ENCODE data around the gene PCDH7.

PCDH7 gene

GRCh38 chr4:30725562-30725961 is 5.4 kb downstream of the PCDH7 start:
- DNase-seq (ENCODE audit: low read depth in 1 of 2, low spot score in 1 of 2), result no peak

DNA sequence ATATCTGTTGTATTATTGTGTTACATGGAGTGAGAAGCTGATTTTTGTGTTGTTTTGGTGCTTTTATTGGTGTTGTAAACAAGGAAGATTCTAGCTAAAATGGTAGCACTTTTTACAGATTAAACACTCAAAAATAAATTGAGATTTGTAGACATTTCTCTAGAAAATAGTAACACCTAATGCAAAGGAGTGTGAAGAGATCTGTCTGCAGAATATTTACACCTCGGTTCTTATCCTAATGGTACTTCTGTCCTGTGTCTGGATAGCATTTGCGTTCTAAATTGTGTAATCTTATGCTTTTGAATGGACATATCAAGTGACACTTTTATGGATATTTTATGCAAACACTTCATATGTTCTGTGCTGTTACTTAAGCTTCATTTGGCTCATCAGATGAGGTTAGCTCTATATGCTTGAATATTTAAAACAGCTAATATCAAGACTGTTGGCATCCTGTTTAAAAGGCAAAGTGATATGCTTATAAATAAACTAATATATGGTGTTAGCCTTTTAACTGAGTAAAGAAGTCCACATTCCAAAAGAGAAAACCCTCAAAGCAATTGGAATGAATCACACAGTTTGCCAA is 6.0 kb downstream of the PCDH7 start:
- no peak for DNase-seq (ENCODE audit: low read depth in 1 of 2, low spot score in 1 of 2)

GRCh38 chr4:30727409-30727808 is 7.2 kb downstream of the PCDH7 start:
- no peak for DNase-seq (ENCODE audit: low read depth in 1 of 2, low spot score in 1 of 2)

GRCh38 chr4:30728311-30728710 is 8.1 kb downstream of the PCDH7 start:
- no peak for DNase-seq (ENCODE audit: low read depth in 1 of 2, low spot score in 1 of 2)

DNA sequence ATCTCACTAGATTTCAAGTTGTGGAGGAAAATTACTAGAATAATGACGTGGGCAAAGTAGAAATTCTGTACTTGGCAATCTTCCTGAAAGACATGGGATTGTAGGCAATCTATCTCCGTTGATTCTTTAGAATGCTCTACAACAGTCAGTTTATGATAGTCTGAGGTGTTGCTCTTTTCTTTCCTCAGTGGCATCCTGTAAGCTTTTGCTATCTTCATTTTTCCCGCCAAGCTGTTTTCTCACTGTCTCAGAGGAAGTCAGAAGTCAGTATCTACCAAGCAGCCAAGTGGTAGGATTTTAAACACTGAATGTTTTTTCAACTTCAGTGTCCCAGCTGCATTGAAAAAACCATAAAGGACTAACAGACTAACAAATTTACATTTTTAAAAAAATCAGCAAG is 23.7 kb downstream of the PCDH7 start:
- no peak for DNase-seq (ENCODE audit: low read depth in 1 of 2, low spot score in 1 of 2)

DNA sequence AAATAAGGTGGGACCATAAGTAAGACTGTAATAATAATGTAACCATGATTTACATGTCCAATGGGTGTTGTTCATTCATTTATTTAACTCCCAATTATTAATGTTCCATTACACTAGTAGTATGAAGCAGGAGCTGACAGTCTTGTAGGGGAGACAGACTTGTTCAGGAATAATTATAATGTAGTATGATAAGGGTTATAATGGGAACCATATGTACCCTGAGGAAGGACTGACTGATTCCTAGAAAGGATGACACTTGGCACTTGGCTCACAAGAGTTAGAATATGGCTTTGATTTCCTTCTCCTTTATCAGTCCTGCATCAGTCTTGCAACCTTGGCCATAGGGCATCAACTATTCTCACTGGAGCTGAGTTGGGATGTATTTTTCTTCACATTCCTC is 24.2 kb downstream of the PCDH7 start:
- DNase-seq (ENCODE audit: low read depth in 1 of 2, low spot score in 1 of 2), result no peak

GRCh38 chr4:30744957-30745640 is 24.9 kb downstream of the PCDH7 start:
- no peak for DNase-seq (ENCODE audit: low read depth in 1 of 2, low spot score in 1 of 2)

DNA sequence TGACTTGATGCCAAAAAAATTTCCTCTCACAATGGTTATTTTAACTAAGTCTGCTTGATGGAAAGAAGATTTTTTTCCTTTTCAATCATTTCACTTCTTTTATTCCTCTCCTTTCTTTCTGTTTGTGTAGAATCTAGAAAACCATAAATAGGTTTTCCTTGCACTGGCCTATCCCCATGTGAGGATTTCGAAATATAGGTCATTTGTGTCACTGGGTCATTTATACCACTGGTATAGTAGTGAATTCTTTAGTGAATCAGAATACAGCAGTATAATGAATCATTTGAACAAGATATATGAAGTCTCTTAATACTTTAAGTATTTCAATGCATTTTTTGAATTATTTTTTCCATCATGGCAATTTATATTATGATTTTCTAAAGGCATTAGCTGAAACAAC is 26.6 kb downstream of the PCDH7 start:
- DNase-seq (ENCODE audit: low read depth in 1 of 2, low spot score in 1 of 2), result no peak

GRCh38 chr4:30753316-30753715 is 33.1 kb downstream of the PCDH7 start:
- no peak for DNase-seq (ENCODE audit: low read depth in 1 of 2, low spot score in 1 of 2)

DNA sequence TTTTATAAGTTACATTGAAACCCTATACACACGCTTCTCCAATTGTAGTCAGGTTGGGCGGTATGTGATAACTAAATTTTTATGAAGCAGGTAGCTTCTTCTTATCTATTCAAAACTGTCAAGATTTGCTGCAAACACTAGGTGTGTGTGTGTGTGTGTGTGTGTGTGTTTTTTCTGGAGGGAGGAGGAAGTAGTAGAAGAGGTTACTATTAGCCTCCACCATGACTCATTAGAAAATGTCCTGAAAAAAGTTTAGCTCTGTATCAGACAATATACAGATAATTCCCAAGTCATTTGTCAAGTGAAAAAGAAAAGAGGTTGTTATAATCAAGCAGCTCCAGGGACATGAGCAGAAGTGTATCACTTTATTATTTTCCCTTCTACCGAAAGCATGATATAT is 33.9 kb downstream of the PCDH7 start:
- DNase-seq (ENCODE audit: low read depth in 1 of 2, low spot score in 1 of 2), result no peak

GRCh38 chr4:30755346-30755745 is 35.2 kb downstream of the PCDH7 start:
- DNase-seq (ENCODE audit: low read depth in 1 of 2, low spot score in 1 of 2), result no peak

GRCh38 chr4:30756553-30756952 is 36.4 kb downstream of the PCDH7 start:
- no peak for DNase-seq (ENCODE audit: low read depth in 1 of 2, low spot score in 1 of 2)

DNA sequence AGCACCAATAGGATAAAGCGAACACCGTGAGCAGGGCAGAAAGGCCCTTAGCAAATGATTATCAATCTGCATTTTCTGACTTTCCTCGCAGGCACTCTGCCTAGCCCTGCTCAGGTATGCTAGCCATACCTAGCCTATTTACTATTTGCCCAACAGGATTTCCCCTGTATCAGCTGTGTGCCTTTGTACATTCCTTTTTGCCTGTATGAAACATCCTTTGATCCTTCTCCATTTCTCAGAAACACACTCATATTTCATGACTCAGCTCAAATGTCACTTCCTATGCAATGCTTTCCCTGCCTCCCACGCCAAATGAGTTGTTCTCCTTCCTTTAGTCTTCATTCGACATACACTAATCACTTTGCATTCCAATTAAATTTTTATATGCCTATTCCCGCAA is 37.2 kb downstream of the PCDH7 start:
- DNase-seq (ENCODE audit: low read depth in 1 of 2, low spot score in 1 of 2), result no peak

GRCh38 chr4:30760551-30760950 is 40.4 kb downstream of the PCDH7 start:
- DNase-seq (ENCODE audit: low read depth in 1 of 2, low spot score in 1 of 2), result no peak

DNA sequence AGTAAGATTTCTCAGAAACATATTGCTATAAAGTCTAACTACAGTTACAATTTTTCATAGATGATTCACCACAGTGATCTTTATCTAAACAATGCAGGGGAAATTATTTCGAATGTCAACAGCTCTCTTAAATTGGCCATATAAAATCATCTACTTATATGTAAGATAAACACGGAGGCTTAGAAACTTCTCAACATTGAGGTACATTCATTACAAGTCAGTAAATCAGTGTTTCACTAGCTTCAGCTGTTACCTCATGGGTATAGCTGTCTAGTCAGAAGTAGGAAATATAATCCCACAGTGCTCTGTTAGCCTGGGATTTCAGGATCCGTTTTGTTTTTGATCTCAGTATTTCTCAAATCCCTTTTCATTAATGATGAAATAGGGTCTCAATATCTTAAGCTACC is 43.2 kb downstream of the PCDH7 start:
- DNase-seq (ENCODE audit: low read depth in 1 of 2, low spot score in 1 of 2), result no peak

DNA sequence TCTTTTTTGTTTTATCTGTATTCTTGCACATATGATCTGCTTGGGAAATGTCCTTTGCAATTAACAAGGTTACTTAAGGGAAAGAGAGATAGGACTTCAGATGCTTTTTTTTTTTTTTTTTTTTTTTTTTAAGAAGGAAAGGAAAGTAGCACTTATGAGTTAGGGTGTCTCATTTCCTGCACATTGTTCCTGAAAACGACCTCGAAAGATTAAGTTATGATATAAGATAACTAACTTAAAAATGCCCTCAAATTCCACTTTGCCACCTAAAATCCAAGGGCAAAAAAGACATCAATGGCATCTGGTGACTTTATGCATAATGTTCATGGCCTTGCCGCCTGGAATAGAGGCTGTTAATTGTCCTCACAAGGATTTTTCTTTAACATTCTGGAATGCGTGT is 44.9 kb downstream of the PCDH7 start:
- DNase-seq (ENCODE audit: low read depth in 1 of 2, low spot score in 1 of 2), result no peak

- DNase-seq (ENCODE audit: low read depth in 1 of 2, low spot score in 1 of 2), result no peak
Observed at GRCh38 chr4:30767147-30767845, 47.1 kb downstream of the PCDH7 start.

DNA sequence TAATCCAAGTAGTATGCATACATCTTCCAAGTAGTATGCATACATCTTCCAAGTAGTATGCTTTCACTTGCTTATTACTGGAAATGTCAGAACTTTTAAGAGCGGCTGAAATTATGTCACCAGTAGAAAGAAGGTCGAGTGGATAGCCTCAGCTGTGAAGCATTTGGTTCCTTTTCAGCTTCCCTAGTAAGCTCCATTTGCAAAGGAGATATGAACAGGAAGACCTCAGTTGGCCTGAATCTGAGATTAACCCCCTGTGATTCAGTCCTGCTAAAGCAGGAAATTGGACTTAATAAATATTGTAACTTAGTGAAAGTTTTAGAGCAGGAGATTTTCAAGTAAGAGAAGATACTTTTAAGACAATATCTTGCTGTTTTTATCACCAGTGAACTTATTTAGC is 48.1 kb downstream of the PCDH7 start:
- no peak for DNase-seq (ENCODE audit: low read depth in 1 of 2, low spot score in 1 of 2)

DNA sequence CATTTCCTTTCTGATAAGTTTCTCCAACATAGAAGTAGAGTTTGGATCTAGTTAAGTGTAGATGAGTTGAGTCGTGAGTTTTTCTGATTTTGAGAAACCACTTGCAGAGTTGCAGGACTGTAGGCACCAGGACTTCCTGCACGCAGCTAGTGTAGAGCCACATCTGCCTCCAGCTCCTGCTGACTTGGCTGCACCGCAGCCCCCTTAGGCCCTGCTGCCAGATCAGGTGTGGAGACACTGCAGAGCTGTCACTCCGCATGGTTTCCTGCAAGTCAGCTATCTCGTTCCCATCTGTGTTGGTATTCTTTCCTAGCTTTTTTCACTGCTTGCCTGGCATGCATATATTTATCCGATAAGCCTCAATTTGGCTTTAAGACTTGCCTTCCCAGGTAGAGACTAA is 48.9 kb downstream of the PCDH7 start:
- DNase-seq (ENCODE audit: low read depth in 1 of 2, low spot score in 1 of 2), result no peak

- DNase-seq (ENCODE audit: low read depth in 1 of 2, low spot score in 1 of 2), result no peak
Observed at GRCh38 chr4:30770049-30770549, 49.9 kb downstream of the PCDH7 start.

DNA sequence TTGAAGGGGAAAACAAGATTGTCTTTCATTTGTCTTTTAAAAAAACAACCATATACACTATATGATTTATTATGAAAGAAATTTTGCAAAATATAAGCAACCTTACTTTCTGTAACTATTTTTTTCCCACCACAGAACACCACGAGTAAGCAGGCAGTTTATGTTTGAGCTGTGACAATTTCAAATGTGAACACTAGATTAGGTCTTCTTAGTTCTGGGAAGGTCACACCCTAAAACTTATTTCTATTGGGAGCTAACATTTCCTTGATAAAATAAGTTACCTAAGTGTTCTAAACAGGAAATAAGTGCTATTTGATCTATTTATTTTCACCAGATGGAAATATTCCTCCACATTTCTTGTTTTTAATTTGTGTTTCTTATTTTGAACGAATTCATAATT is 50.6 kb downstream of the PCDH7 start:
- DNase-seq (ENCODE audit: low read depth in 1 of 2, low spot score in 1 of 2), result no peak

GRCh38 chr4:30776451-30776850 is 56.3 kb downstream of the PCDH7 start:
- no peak for DNase-seq (ENCODE audit: low read depth in 1 of 2, low spot score in 1 of 2)
